Activated CD4-positive, alpha-beta T cell treated with anti-CD3 and anti-CD28 coated beads, Interleukin-2, Interleukin-6, amounts not matched to agents 100 ng/mL and 50 ng/mL, durations not matched to agents 16 hours and 8 hours (primary cell): Measurements from ENCODE around the gene CABS1.

Experiments
- DNase-seq: peaks from one replicate; pipeline ENCODE4 v3.0.0-alpha.2; 2020

CABS1 gene

DNA sequence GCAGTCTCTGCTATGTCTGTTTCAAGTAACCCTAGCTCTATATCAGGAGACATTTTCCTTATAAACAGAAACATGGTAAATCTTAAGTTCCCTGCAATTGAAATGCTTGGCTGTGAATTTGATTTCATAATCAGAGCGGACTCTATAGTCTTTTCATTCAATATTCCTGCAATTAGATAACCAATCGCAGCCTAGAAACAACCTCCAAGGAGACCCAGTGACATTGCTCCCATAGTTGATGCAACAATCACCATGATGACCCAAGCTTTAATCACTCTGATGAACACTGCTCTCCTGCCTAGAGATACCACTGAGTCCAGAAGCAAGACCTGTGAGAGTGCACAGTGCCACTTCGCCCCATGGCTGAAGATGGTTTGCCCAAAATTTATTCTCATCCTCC lies at the start of gene CABS1:
Gene CABS1, plus strand, starts transcription at position 301 of the 400 bp plus-strand sequence. Its CDS starts 59 bp downstream, at position 360.
- DNase-seq = no peak

DNA sequence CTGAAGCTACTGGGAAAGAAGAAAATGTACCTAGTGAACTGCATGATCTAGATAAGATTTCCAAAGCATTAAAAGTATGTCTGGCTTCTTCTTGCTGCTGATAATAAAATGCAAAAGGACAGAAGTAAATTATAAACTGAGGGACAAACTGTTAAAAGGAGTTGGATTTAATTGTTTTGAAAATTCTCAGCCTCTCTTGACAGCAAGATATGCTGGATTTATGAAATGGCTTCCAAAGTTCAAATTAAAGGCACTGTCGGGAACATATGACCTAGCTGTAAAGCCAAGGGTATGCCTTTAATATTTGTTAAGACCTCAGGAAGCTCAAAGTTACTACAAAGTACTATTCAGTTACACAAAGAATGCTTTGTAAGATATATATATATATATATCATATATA lies 46.1 kb upstream of the CABS1 start:
- no peak for DNase-seq

DNA sequence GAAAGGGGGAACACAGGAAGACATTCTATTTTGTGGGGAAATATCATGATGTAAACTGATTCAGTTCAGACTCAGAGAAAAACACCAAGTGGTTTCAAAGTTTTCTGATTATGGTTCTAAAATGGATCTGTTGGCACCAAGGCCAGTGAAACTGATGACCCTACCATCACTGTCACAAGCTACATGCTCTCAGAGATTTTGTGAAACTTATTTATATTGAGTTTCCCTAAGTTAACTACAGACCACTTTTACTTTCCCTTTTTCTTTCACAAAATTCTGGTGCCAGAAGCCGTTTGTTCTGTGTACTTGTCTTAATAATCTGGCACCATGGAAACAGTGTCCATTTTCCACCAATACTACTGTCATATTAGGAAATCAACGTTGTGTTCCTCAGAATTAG lies 43.4 kb upstream of the CABS1 start:
- no peak for DNase-seq

DNA sequence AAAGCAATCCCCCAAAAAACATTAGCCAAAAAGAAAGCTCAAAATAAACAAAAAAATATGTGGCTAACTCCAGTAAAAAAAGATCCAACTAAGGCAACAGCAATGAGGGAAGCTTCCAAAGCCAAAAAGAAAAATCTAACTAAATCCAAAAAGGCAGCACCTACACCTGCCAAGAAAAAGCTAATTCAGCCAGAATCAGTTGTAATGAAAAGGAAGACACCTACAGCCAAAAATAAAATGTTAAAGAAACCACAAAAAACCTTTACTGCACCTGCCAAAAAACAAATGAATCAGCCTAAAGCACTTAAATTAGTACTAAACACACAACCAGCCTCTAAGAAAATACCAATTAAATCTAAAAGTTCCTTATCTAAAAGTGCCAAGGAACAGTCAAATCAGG lies 37.2 kb upstream of the CABS1 start:
- DNase-seq = no peak

DNA sequence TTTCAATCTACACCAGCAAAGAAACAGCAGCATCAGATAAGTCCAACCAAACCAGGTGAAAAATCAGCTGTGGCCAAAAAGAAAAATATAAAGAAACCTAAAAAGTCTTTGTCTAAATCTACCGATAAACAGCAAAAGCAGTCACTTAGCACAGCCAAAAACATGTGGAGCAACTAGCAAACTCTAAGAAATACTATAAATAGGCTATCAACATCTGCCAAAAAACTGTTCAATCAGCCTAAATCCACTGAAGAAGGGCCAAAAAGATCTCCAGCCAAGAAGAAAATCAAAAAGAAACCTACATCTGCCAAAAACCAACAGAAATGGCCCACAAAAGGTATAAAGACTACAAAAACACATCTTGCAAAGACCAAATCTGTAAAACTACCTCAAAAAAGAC lies 36.7 kb upstream of the CABS1 start:
- no peak for DNase-seq

DNA sequence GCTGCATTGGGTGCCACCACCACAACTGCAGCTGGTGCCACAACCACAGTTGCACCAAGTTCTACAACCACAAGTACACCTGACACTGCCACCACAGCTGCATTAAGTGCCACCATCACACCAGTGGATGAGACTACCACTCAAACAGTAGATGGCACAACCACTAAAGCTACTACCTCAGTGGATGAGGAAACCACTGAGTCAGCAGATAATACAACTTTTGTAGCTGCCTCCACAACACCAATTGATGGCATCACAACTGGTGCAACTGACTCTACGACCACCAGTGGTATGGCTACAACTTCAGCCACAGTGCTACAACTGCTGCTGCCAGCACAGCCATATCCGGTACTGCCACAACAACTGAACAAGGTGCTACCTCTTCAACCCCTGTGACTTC lies 35.1 kb upstream of the CABS1 start:
- DNase-seq = no peak

DNA sequence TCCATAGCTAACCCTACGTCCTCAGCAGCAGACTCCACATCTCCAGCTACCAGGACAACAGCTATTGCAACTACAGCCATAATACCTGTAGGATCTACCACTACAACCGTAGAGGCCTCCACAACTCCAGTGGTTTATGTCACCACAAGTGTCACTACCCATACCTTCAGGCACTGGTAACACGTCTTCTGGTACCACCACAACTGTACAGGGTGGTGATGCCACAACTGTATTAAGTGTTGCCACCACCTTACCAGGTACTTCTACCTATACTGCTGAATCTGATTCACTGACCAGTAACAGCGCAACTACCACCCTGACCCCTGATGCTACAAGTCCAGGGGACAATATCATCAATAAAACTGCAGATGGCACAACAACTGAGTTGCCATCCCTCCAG lies 34.6 kb upstream of the CABS1 start:
- no peak for DNase-seq

DNA sequence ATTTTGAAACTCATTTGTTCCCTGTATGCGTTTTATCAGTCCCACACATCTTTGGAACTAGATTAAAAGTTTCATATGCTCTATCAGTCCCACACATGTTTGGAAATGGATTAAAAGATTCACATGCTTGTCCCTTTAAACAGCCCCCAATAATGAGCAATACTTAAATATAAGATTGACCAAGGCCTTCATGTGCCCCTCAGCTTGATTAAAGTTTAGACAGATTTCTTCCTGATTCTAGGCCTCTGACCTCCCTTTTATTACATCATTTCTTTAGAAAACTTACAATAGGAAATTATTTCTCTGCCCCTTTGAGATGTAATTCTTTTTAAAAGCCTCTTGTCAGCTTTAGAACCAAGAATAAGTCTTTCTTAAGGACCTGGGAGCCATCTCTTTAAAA lies 31.7 kb upstream of the CABS1 start:
- no peak for DNase-seq

DNA sequence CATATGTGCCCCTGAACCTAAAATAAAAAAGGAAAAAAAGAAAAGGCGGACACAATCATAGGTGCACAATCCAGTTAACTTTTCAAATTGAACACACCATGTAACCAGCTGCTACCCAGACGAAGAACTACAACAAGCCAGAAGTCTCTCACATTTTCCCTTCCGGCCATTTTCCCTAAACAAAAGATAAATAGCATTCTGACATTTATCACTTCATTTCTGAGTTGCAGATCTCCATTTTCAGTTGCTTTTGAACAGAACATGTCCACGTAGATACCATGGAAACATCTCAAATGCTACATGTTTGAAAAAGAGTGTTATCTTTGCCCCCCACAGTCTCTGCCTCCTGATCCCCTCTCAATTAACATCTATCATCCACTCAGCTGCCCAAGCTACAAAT lies 29.2 kb upstream of the CABS1 start:
- DNase-seq = no peak

DNA sequence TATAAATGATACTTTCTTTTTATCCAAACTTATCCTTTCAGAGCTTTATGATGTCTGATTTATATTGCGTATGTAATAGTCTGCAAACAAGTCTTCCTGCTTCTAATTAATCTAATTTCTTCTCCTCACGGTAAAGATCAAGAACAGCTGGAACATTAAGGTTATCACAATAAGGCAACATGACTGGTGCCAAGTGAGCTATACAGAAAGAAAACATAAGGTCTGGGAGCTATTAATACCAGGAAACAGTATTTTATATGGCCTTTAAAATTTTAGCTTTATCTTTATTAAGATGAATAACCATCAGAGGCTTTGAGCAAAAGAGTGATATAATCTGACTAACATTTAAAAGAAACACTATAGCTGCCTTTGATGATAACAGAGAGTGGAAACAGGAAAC lies 28.7 kb upstream of the CABS1 start:
- no peak for DNase-seq

DNA sequence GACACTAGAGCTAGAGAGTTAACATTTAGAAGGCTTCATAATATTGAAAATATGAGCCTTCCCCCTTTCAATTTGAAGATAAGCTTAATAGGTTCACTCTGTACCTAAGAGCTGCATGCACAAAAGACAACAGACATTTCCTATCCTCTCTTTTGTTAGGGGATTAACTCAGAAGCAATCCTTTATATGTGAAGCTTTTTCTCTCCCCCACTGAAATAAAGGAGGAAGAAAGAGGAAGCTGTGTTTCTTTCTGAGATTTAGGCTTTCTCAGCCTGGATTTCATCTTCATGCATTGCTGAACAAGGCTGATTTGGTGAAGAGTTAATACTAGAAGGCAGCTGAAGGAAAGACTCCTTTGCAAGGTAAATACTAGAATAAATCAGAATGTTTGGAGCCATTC lies 21.0 kb upstream of the CABS1 start:
- DNase-seq = no peak

DNA sequence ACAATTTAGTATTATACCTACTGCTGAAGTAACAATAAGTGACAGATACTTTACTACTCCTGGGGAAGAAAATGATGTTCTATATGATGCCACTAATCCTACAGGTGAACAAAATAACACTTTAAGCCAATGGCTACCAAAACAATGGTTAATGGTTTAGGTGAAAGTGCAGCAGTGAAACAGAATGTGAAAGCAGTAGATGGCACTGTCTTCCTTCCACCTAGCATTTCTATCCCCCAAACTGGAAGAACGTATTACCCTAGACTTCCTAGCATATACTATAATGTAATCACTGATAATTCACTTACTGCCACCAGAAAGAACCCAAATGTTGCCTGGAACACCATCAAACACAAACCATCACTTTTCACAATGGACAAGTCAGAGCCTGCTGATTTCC lies 18.9 kb upstream of the CABS1 start:
- no peak for DNase-seq

DNA sequence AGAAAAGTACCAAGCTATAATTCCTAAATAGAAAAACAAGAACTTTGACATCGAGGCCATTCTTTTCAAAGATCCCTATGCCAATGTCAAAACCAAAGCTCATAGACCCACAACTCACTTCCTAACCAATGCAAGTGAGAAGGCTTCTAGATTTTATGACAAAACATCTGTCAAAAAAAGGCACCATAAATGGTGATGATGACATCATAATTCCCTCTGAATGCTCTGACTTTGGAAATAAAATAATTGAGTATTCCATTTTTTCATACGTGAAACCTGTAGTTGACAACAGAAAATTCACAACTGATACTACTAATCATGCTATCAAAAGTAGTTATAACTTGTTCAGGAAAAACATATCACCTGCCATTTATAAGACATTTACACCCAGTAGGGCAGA lies 8.7 kb upstream of the CABS1 start:
- no peak for DNase-seq

DNA sequence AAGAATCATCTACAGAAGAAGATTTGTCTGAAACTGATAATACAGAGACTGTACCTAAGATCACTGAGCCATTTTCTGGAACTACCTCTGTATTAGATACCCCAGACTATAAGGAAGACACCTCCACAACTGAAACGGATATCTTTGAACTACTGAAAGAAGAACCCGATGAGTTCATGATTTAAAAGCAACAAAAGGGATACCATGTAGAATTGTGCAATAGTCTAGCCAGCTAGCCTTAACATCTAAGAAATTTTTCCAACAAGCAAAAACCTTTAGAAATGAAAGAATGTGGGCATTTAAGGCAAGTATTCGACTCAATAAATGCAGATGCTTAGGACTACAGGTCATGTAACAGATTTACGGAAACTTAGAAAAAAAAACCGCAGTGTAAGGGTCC lies 1.3 kb downstream of the CABS1 start:
- no peak for DNase-seq

DNA sequence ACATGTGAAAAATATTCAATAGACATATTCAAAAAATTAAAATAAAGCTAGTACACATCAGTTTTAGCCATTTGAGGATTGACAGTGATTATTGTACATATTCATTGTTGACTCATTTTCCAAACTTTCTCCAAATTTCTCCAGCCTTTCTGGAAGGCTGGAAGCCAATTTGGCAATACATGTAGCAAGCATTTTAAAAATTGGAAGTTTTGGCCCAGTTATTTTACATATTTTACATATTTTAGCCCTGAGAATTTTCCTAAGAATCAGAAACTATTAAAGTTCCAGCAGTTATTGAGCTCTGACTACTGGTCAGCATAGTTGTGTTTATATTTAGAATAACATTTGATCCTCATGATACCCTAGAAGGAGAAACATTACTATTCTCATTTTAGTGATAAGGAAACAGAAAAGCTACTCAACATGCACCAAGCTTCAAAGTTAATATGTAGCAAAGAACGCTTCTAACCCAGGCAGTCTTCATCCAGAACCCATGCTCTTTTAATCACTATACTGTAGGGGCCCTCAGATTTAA lies 3.2 kb downstream of the CABS1 start:
- no peak for DNase-seq

DNA sequence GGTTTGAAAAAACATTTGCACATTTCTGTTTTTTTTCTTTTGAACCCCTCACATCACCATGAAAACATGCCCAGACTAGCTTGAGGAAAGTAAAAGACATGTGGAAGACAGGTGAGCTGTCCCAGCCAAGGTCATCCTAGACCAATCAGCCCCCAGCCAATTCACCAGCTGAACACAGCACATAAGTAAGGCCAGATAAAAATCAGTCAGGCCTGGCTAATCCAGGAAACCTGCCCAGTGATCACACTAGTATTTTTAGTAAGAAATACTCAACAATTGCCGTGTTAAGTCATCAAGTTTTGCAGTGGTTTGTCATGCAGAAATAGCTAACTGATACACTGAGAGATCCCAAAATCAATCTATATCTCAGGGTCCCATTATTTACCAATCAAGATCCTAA lies 21.4 kb downstream of the CABS1 start:
- DNase-seq = no peak

DNA sequence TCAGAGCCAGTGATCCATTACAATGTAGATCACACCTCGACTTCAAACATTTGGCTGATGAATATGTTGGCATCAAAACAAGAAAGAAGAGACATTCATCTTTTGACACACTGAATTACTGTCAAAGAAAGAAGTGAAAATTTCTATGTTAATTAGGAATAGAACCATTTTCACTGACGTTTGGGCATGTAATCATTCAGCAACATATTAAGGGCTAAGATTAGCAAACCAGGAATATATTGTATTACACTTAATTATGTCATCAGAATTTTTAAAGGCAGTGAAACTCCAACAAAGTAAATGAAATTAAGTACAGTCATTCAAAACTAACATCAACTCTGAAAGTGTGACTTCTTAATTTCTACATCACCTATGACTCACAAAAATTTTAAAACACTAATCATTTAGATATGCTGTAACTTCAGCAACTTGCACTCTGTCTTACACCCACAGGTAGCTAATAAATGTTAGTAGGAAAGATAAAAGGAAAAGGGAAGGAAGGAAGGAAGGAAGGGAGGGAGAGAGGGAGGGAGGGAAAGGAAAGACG lies 24.4 kb downstream of the CABS1 start:
- no peak for DNase-seq

DNA sequence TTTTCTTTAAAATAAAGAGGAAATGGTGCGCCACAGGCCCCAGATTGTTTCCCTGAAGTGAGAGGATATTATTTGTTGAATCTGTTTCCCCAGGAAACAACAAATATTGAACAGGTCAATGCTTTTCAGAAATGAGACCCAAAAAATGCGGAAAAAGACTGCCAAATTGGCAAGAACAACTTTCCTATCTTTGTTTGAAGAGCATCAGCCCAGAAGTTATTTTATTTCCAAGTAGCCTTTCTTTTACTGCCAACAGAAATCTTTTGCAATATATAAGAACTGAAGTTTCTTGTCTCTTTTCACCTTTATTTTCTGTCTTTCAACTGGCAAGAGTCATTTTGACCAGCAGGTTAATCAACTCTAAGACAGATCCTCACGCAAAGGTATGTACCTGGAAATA lies 25.7 kb downstream of the CABS1 start, which contains the start of gene SMR3A:
Gene SMR3A, plus strand, starts transcription at position 301 of the 400 bp plus-strand sequence. CDS start 1,356 bp downstream, outside the sequence.
- DNase-seq = no peak

DNA sequence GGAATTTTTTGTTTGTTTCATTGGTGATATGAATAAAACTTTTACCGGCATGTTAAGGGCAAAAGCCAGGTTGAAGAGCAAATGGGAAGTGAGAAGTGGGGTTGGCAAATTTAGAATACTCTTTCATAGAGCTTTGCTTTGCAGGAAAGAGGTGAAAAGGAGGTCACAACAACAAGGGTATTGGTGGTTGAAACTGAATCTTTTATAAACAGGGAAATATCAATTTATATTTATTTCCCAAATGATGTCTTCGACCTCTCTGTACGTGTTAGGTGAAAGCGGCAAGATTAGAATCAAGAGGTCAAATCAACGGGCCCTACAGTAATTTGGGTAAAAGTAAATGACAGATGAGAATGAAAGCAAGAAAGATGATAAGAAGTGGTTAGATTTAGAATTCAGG lies 29.2 kb downstream of the CABS1 start:
- DNase-seq = no peak

DNA sequence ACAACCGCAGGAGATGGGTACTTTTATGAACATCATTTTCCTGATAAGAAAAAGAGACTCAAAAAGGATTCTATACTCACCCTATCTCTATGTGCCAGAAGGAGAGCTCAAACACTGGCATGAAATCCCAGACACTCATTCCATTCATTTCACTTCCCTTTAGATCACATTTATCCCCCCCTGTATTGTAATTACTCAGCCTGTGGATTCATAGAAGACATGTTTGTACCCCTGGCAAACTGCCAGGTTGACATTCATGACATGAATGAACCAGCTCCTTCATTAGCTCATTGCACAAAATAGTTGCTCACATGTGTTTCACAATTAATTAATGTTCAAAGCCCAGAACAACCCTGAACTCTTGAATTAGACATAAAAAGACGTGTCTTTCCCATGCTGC lies 30.7 kb downstream of the CABS1 start:
- no peak for DNase-seq

DNA sequence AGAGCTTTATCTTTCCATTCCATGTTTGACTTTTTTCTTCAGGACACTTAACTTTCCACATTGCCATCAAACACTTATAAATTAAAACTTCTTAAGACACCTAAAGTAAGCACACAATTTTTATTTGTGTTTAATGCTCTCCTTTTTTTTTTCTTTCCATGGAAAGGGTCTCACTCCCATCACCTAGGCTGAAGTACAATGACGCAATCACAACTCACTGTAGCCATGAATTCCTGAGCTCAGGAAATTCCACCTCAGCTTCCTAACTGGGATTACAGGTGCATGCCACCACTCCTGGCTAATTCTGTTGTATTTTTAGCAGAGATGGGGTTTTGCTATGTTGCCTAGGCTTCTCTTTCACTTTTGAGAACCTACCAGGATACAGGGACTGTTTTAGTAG lies 33.0 kb downstream of the CABS1 start:
- DNase-seq = no peak

DNA sequence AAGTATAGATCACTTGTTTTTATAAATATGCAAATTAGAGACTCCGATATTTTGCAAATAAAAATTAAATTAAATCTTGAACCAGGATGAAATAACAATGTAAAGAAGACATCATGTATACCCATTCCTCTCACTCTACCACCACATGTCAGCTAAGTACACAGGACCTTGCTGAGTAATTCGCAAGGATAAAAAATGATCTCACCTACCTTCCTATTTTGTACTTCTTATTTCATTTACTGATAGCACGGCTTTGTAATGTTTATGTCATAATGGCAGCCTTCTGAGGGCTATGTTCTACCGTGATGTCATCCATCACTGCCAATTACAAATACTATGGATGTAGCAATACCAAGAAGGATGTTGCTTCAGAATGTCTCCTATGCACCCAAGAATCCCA lies 37.2 kb downstream of the CABS1 start:
- no peak for DNase-seq

DNA sequence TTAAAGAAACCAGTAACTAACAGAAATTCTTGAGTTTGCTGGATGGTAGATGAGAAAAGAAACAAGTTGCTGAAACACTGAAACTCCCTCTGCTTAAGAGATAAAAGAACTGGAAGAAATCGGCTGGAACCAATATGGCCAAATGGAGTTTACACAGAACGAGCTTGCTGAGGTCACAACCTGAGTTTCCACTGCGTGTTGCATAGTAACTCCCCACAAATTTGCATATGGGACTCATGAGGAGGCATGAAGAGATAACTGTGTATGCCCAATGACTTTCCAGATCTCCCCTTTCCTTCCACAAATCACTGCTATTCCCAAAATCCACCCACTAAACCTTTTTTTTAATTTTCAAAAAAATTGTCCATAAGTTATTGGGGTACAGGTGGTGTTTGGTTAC lies 38.0 kb downstream of the CABS1 start:
- DNase-seq = no peak

DNA sequence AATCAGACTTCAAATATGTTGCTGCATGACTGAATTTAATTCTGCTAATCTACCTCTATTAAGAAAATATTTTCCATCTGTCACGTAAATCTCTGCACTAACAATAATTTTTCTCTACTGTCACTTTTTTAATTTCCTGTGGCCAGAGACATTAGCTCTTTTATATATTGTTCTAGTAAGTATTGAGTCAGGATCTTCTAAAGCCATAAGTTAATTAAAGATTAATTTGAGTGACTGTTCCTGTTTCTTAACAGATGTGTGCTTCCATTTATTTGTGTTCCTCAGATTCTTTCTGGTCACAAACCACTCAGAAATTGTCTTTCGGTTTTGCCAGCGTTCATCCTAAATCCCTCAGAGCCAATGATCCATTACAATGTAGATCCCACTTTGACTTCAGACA lies 45.8 kb downstream of the CABS1 start:
- DNase-seq = no peak

DNA sequence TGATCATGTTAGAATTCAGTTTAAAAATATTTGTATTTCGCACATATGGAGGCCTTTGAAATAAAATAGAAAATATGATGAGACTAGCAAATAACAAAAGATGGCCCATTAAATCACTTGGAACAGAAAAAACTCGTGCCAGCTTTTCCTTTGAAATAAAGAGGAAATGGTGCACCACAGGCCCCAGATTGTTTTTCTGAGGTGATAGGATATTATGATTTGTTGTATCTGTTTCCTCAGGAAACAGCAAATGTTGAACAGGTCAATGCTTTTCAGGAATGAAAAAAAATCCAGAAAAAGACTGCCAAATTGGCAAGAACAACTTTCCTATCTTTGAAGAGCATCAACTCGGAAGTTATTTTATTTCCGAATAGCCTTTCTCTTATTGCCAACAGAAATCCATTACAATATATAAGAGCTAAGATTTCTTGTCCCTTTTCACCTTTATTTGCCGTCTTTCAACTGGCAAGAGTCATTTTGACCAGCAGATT lies 48.0 kb downstream of the CABS1 start, which contains the start of gene SMR3B:
Gene SMR3B, plus strand, starts transcription at position 441 of the 491 bp plus-strand sequence. CDS start 1,380 bp downstream, outside the sequence.
- no peak for DNase-seq
